A673 (cell line): ENCODE data around the gene LDB3.

ENCODE experiments used
- CTCF ChIP-seq: fragments of 300-800, 200-600 bp; sonication (generic); conservative IDR thresholded peaks from 2 replicates; pipeline ENCODE4 v1.5.1; 2017; ENCODE audit warnings: low read depth, mild to moderate bottlenecking, antibody characterized with exemption, low read length, moderate library complexity, mixed read lengths
- EZH2 ChIP-seq: fragments of 200-600 bp; sonication (generic); IDR thresholded peaks from 2 replicates; pipeline ENCODE4 v1.6.1; 2017; ENCODE audit warnings: borderline replicate concordance, low read depth, mild to moderate bottlenecking, mixed read lengths, antibody characterized with exemption, low read length; ENCODE audit not compliant: poor library complexity, severe bottlenecking

DNA sequence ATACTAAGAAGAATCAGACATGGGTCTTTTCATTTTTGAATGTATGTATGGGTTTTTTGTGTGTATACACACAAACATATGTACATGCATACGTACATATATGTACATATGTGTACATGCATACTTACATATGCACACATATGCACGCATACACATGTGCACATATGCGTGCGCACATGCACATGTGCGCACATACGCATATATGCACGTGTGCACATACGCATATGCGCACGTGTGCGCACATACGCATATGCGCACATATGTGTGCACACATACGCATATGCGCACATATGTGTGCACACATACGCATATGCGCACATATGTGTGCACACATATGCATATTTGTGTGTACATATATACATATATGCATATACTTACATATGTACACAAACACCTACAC lies 83.2 kb downstream of the LDB3 start:
- TF ChIP-seq CTCF (no peak), EZH2 (no peak)
